Endothelial cell of umbilical vein (primary cell): ENCODE data around the gene SPATA3. TPM values are rescaled to one million over a fixed set of nuclear protein-coding genes. Genes with fewer than 3 reads are reported as not detected.

ENCODE experiments used
- BruUV-seq: library from RNA; stranded (reverse); fragments of 400-500 nt; replicated peaks from 2 replicates; lab custom pipeline; 2021; lab: Mats Ljungman, UMichigan
- CTCF ChIA-PET: fragments of 300-600, 350-600 bp; sonication (Branson Sonifier 250); formaldehyde crosslinking; loops from one replicate; lab custom pipeline; 2021; ENCODE audit warnings: antibody characterized with exemption, inconsistent platforms; lab: Charles Lee
- POLR2A ChIA-PET: fragments of 300-600, 350-600 bp; sonication (Branson Sonifier 250); formaldehyde crosslinking; loops from one replicate; lab custom pipeline; 2021; ENCODE audit warnings: antibody characterized with exemption, inconsistent platforms; lab: Charles Lee
- DNase-seq: peaks from one replicate; pipeline ENCODE4 v3.0.0-alpha.2; 2011; ENCODE audit warnings: low read depth, low spot score
- FAIRE-seq: peaks from 2 replicates; lab custom pipeline; 2011; peaks lifted over from hg19 to GRCh38; lab: Jason Lieb, UNC
- H2AFZ ChIP-seq: 2 replicates; pipeline ENCODE4 v1.6.0; 2012; ENCODE audit warnings: low read depth, low read length, control low read depth, inconsistent platforms
- H3K27ac ChIP-seq: 2 replicates; pipeline ENCODE4 v1.5.1; 2011; ENCODE audit warnings: low read depth, mild to moderate bottlenecking, control low read depth, low read length, moderate library complexity; ENCODE audit not compliant: insufficient read depth
- H3K27me3 ChIP-seq, 2 experiments: 2 replicates each; pipeline versions ENCODE4 v1.6.0 to v1.6.1; 2011; ENCODE audit warnings: low read length in 2 of 2, mixed read lengths in 1 of 2; ENCODE audit not compliant: control insufficient read depth in 2 of 2, insufficient read depth in 2 of 2
- H3K36me3 ChIP-seq, 2 experiments: 2 replicates in 1 of 2; 3 replicates in 1 of 2; pipeline ENCODE4 v1.5.1; 2011; ENCODE audit warnings: low read length in 2 of 2, mild to moderate bottlenecking in 1 of 2, moderate library complexity in 1 of 2; ENCODE audit not compliant: control insufficient read depth in 2 of 2, insufficient read depth in 2 of 2; ENCODE audit errors: extremely low read depth in 1 of 2
- H3K4me1 ChIP-seq: 3 replicates; pipeline ENCODE4 v1.5.1; 2011; ENCODE audit warnings: mild to moderate bottlenecking, low read length; ENCODE audit not compliant: control insufficient read depth, insufficient read depth; ENCODE audit errors: extremely low read depth
- H3K4me2 ChIP-seq: 2 replicates; pipeline ENCODE4 v1.6.1; 2011; ENCODE audit warnings: low read length, control low read depth, mixed read lengths; ENCODE audit not compliant: insufficient read depth
- H3K4me3 ChIP-seq, 3 experiments: fragments of 200-600 bp in 1 of 3; sonication (generic), shearing (Covaris generic) in 1 of 3; replicated peaks in 1 of 3; 2 replicates each; pipeline ENCODE4 v1.5.1; 2011 to 2016; ENCODE audit warnings: control low read depth in 3 of 3, low read length in 3 of 3, mild to moderate bottlenecking in 2 of 3, inconsistent platforms in 1 of 3, low read depth in 1 of 3, moderate library complexity in 1 of 3; ENCODE audit not compliant: insufficient read depth in 1 of 3
- H3K79me2 ChIP-seq: 2 replicates; pipeline ENCODE4 v1.6.0; 2012; ENCODE audit warnings: low read length, inconsistent platforms; ENCODE audit not compliant: control insufficient read depth, insufficient read depth
- H3K9ac ChIP-seq: replicated peaks from 2 replicates; pipeline ENCODE3; 2011; ENCODE audit warnings: low read length, control low read depth; ENCODE audit not compliant: insufficient read depth; ENCODE audit errors: extremely low read depth
- H3K9me1 ChIP-seq: replicated peaks from 3 replicates; pipeline ENCODE4 v1.6.0; 2011; ENCODE audit warnings: mild to moderate bottlenecking, low read length; ENCODE audit not compliant: control insufficient read depth, insufficient read depth; ENCODE audit errors: extremely low read depth
- H3K9me3 ChIP-seq: replicated peaks from 2 replicates; pipeline ENCODE4 v1.5.1; 2012; ENCODE audit warnings: low read length, inconsistent platforms; ENCODE audit not compliant: control insufficient read depth, insufficient read depth
- H4K20me1 ChIP-seq: replicated peaks from 2 replicates; pipeline ENCODE3; 2011; ENCODE audit warnings: mild to moderate bottlenecking, low read length; ENCODE audit not compliant: control insufficient read depth, insufficient read depth; ENCODE audit errors: extremely low read depth
- EZH2 ChIP-seq: IDR thresholded peaks from 2 replicates; pipeline ENCODE4 v1.6.1; 2012; ENCODE audit warnings: borderline replicate concordance, low read depth, mild to moderate bottlenecking, moderate library complexity, low read length, inconsistent platforms; ENCODE audit not compliant: severe bottlenecking
- FOS ChIP-seq: IDR thresholded peaks from 2 replicates; pipeline ENCODE4 v1.6.1; 2011; ENCODE audit warnings: mild to moderate bottlenecking, low read length, moderate library complexity, borderline replicate concordance; ENCODE audit not compliant: insufficient read depth
- GATA2 ChIP-seq: IDR thresholded peaks from 2 replicates; pipeline ENCODE4 v1.7.0; 2011; ENCODE audit warnings: low read depth, mild to moderate bottlenecking, moderate library complexity, mixed read lengths, low read length; ENCODE audit not compliant: insufficient read length, insufficient read depth
- JUN ChIP-seq: IDR thresholded peaks from 2 replicates; pipeline ENCODE4 v1.6.1; 2011; ENCODE audit warnings: borderline replicate concordance, low read depth; ENCODE audit not compliant: insufficient read length, insufficient read depth
- MAX ChIP-seq: IDR thresholded peaks from 2 replicates; pipeline ENCODE4 v1.6.1; 2011; ENCODE audit not compliant: insufficient read depth, insufficient read length
- MYC ChIP-seq: IDR thresholded peaks from one replicate; pipeline ENCODE4 v1.6.1; 2011; ENCODE audit warnings: mild to moderate bottlenecking, low read depth, low read length
- POLR2A ChIP-seq: IDR thresholded peaks from 2 replicates; pipeline ENCODE4 v1.6.1; 2012; ENCODE audit warnings: low read depth, mild to moderate bottlenecking, control low read depth, low read length
- POLR2AphosphoS5 ChIP-seq: IDR thresholded peaks from 2 replicates; pipeline ENCODE4 v1.6.1; 2012; ENCODE audit warnings: low read depth, mild to moderate bottlenecking, control low read depth, low read length, moderate library complexity; ENCODE audit not compliant: insufficient read depth
- dilution Hi-C: fragments of 300-500 bp; cut with MboI; formaldehyde crosslinking; loops from one replicate; pipeline ENCODE4 v1.15.0; 2019; ENCODE audit warnings: low sequenced_read_pairs; ENCODE audit not compliant: extremely low pct_ligation_motif_present
- intact Hi-C: fragments of 100-400 bp; cut with micrococcal nuclease; formaldehyde crosslinking; loops from one replicate; pipeline ENCODE4 v1.10.0; 2022
- polyA plus RNA-seq, 4 experiments: library from polyadenylated mRNA; depleted of rRNA in 3 of 4; stranded (reverse) in 3 of 4; unstranded in 1 of 4; fragments of >200 nt; gene quantifications; 2 replicates each; pipeline versions ENCODE4 v1.2.1 to v1.2.3, GENCODE V29; 2011 to 2012; ENCODE audit warnings: missing spikeins in 1 of 4
- total RNA-seq: library from RNA; stranded (reverse); gene quantifications from 2 replicates; pipeline ENCODE4 v1.2.3, GENCODE V29; 2021
- TF ChIP-seq, protein P1 (sequence below), 2 donors: IDR thresholded peaks; 1 replicate in 1 of 2; 2 replicates in 1 of 2; pipeline ENCODE4 v1.5.1; 2011; ENCODE audit warnings: low read length in 2 of 2, mild to moderate bottlenecking in 2 of 2, moderate library complexity in 2 of 2, control low read depth in 1 of 2, inconsistent platforms in 1 of 2, low read depth in 1 of 2; ENCODE audit not compliant: insufficient read depth in 1 of 2; ENCODE audit errors: extremely low read depth in 1 of 2

The SPATA3 gene
- total and polyA plus RNA-seq, 2 donors (not counting 3 experiments of a cell fraction or from before 2014, with no cell fraction given): not detected

DNA sequence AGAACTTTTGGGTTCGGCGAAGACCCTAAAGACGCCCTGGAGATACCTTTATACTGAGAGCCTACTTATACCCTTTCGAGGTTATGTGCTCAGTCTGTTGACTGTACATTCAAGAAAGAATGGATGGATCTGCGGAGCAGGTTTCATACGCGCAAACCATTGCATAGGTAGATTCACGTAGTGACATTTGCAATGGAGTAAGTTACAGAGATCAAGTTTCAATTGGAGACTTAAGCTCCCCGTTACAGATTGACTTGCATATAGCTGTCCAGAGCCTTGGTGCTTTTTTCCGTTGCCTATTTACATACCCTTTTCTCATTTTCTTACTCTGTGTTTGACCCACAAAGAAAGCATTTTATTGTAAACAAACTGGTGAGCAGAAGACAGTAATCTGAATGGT lies 61.7 kb downstream of the SPATA3 start:
- dilution Hi-C loops (no loop called here), intact Hi-C loops (no loop called here)
- BruUV-seq: no TSS peak
- peaks cover 0 to 3% of the 10 kb centered on the region in 2 experiments for H3K27me3 ChIP-seq
- H3K36me3 ChIP-seq: peaks cover 3 to 5% of the 10 kb centered on the region in 2 experiments
- TF ChIP-seq JUN: no peak
- TF ChIP-seq MAX: no peak
- TF ChIP-seq GATA2: no peak
- no peak for TF ChIP-seq POLR2A
- TF ChIP-seq MYC: no peak
- no peak for TF ChIP-seq EZH2
- TF ChIP-seq, protein P1, sequence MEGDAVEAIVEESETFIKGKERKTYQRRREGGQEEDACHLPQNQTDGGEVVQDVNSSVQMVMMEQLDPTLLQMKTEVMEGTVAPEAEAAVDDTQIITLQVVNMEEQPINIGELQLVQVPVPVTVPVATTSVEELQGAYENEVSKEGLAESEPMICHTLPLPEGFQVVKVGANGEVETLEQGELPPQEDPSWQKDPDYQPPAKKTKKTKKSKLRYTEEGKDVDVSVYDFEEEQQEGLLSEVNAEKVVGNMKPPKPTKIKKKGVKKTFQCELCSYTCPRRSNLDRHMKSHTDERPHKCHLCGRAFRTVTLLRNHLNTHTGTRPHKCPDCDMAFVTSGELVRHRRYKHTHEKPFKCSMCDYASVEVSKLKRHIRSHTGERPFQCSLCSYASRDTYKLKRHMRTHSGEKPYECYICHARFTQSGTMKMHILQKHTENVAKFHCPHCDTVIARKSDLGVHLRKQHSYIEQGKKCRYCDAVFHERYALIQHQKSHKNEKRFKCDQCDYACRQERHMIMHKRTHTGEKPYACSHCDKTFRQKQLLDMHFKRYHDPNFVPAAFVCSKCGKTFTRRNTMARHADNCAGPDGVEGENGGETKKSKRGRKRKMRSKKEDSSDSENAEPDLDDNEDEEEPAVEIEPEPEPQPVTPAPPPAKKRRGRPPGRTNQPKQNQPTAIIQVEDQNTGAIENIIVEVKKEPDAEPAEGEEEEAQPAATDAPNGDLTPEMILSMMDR (IDR thresholded peaks at IDR 0.05; ENCODE audit: extremely low read depth in 1 of 2, insufficient read depth in 1 of 2, low read depth in 1 of 2, low read length in 2 of 2): no peak
- TF ChIP-seq POLR2AphosphoS5: no peak
- no peak for TF ChIP-seq FOS
- no peaks in the 10 kb centered on the region for H3K9me3 ChIP-seq
- H3K4me1 ChIP-seq: peaks cover 22% of the 10 kb centered on the region
- FAIRE-seq (no peak), DNase-seq (peak; percentile 26)
- ChIA-PET CTCF (interaction anchor here (0.8 to 1.2 kb wide), 5 partner anchors 8 to 47 kb away, joined by 3 to 5 read pairs (median 3); partner anchors contain the start of gene C2orf72), POLR2A (no interaction called here)
- H2AFZ ChIP-seq: no peak overlapping the region
- peak overlapping the region; percentile 86 for H3K4me2 ChIP-seq
- H3K27ac ChIP-seq: peak overlapping the region; percentile 86
- H4K20me1 ChIP-seq: peaks cover 2% of the 10 kb centered on the region
- H3K4me3 ChIP-seq: peak overlapping the region; percentile 98 to 99 (median 99)
- H3K9ac ChIP-seq: peak overlapping the region; percentile 98
- peaks cover 51% of the 10 kb centered on the region for H3K79me2 ChIP-seq
- H3K9me1 ChIP-seq: no peaks in the 10 kb centered on the region

Other genes starting within 250 kb of the SPATA3 start
- 8.4 and 12.0 TPM in 2 replicates for gene ITM2C, start 131.2 kb upstream of the SPATA3 start, total RNA-seq
- 12.1 and 14.0 TPM in 2 replicates for gene ITM2C, start 131.2 kb upstream of the SPATA3 start, polyA plus RNA-seq
- gene GPR55, start 70.9 kb upstream of the SPATA3 start, total RNA-seq: not detected in 2 replicates
- not detected in 2 replicates for gene GPR55, start 70.9 kb upstream of the SPATA3 start, polyA plus RNA-seq
- gene C2orf72, start 41.4 kb downstream of the SPATA3 start, total RNA-seq: 0.11 TPM in 1 of 2 replicates, not detected in the other
- 0.01 and 0.02 TPM in 2 replicates for gene C2orf72, start 41.4 kb downstream of the SPATA3 start, polyA plus RNA-seq
- gene PSMD1, start 60.7 kb downstream of the SPATA3 start, total RNA-seq: 156 and 163 TPM in 2 replicates
- gene PSMD1, start 60.7 kb downstream of the SPATA3 start, polyA plus RNA-seq: 209 and 249 TPM in 2 replicates
- gene HTR2B, start 128.9 kb downstream of the SPATA3 start, total RNA-seq: 0.55 and 0.93 TPM in 2 replicates
- 0.84 and 0.88 TPM in 2 replicates for gene HTR2B, start 128.9 kb downstream of the SPATA3 start, polyA plus RNA-seq
- 19.3 and 24.2 TPM in 2 replicates for gene ARMC9, start 202.5 kb downstream of the SPATA3 start, total RNA-seq
- 13.7 and 16.4 TPM in 2 replicates for gene ARMC9, start 202.5 kb downstream of the SPATA3 start, polyA plus RNA-seq